ENCODE measurements around the gene SLC6A8.

DNA sequence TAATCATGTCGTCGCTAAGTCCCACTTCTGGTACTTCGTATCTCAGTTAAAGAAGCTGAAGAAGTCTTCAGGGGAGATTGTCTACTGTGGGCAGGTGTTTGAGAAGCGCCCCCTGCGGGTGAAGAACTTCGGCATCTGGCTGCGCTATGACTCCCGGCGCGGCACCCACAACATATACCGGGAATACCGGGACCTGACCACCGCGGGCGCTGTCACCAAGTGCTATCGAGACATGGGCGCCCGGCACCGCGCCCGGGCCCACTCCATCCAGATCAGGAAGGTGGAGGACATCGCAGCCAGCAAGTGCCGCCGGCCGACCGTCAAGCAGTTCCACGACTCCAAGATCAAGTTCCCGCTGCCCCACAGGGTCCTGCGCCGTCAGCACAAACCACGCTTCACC lies 25.5 kb upstream of the SLC6A8 start:
- TF ChIP-seq TAF1 (IDR thresholded peaks at IDR 0.05; ENCODE audit: low read depth), result no peak
- TF ChIP-seq TCF12 (IDR thresholded peaks at IDR 0.05; ENCODE audit: low read depth), result no peak
- TF ChIP-seq, protein P1, sequence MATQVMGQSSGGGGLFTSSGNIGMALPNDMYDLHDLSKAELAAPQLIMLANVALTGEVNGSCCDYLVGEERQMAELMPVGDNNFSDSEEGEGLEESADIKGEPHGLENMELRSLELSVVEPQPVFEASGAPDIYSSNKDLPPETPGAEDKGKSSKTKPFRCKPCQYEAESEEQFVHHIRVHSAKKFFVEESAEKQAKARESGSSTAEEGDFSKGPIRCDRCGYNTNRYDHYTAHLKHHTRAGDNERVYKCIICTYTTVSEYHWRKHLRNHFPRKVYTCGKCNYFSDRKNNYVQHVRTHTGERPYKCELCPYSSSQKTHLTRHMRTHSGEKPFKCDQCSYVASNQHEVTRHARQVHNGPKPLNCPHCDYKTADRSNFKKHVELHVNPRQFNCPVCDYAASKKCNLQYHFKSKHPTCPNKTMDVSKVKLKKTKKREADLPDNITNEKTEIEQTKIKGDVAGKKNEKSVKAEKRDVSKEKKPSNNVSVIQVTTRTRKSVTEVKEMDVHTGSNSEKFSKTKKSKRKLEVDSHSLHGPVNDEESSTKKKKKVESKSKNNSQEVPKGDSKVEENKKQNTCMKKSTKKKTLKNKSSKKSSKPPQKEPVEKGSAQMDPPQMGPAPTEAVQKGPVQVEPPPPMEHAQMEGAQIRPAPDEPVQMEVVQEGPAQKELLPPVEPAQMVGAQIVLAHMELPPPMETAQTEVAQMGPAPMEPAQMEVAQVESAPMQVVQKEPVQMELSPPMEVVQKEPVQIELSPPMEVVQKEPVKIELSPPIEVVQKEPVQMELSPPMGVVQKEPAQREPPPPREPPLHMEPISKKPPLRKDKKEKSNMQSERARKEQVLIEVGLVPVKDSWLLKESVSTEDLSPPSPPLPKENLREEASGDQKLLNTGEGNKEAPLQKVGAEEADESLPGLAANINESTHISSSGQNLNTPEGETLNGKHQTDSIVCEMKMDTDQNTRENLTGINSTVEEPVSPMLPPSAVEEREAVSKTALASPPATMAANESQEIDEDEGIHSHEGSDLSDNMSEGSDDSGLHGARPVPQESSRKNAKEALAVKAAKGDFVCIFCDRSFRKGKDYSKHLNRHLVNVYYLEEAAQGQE (IDR thresholded peaks at IDR 0.05; ENCODE audit: low read depth), result no peak
- TF ChIP-seq, protein P2, sequence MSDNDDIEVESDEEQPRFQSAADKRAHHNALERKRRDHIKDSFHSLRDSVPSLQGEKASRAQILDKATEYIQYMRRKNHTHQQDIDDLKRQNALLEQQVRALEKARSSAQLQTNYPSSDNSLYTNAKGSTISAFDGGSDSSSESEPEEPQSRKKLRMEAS (IDR thresholded peaks at IDR 0.05), result no peak
- TF ChIP-seq YY1 (IDR thresholded peaks at IDR 0.05; ENCODE audit: low read depth), result no peak
- no peak for TF ChIP-seq NFIC (IDR thresholded peaks at IDR 0.05)

All from Ishikawa (cell line).